T-helper 1 cell (primary cell): ENCODE data around the gene HBD.
"Not testable (repeated sequence)": the region's sequence is repeated elsewhere in the genome, so short reads cannot be mapped to it uniquely, and the experiment has no call there.

Source experiments
- DNase-seq, 5 donors: peaks; one replicate each; pipeline ENCODE4 v3.0.0-alpha.2; 2012 to 2020

The HBD gene

GRCh38 chr11:5252919-5253265 is 18.6 kb upstream of the HBD start:
- DNase-seq: no peak

GRCh38 chr11:5252192-5252918 is 18.1 kb upstream of the HBD start:
- DNase-seq: no peak

DNA sequence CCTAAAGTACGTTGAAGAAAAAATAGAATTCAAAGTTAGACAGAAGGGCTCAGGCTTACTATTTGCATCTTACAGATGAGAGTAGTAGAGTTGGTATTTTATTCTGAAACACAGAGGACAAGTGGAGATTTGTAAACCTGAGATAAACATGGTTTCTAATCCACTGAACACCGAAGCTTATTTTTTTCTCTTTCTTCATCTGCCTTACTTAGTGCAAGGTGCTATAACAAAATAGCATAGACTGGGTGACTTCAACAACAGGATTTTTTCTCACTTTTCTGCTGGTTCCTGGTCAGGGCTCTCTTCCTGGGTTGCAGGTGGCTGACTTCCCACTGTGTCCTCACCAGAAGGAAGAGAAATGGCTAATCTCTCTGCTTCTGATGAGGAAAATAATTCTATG is 17.5 kb upstream of the HBD start:
- no peak for DNase-seq

DNA sequence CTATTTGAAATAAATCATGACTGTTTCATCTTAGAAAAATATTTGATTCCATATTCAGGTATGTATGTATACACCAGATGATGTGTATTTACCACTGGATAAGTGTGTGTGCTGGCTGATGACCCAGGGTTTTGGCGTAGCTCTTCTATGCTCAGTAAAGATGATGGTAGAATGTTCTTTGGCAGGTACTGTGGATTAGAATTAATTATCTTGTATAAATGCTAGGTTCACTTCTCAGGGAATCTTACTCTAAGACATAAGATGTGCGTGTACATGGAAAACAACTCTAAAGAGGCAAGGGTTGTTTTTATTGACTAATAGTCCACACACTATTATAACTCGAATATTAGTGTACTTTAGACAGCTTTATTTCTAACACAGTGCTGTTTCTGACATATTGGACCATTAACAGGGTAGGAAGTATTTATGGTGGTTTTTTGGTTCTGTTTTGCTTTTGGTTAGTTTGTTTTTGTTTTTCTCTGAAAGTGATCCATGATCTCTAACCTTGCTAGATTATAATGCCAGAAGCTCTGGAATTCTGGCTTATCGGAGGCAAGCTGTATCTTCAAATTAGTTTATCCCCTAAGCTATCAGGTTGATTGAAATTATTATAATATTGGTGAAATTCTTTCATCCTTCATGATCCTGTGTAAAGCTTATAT is 16.4 kb upstream of the HBD start:
- DNase-seq: no peak

- DNase-seq: not testable (repeated sequence)
These were observed 15.6 kb upstream of the HBD start, which contains the start of gene HBG1 for GRCh38 chr11:5249807-5250396. Gene HBG1, minus strand, starts transcription at chr11:5249857. Its CDS starts 53 bp downstream, at chr11:5249804.

- not testable (repeated sequence) for DNase-seq
These were observed 14.2 kb upstream of the HBD start for GRCh38 chr11:5248498-5248897.

- DNase-seq: no peak
These were observed 13.3 kb upstream of the HBD start for GRCh38 chr11:5247472-5248192.

DNA sequence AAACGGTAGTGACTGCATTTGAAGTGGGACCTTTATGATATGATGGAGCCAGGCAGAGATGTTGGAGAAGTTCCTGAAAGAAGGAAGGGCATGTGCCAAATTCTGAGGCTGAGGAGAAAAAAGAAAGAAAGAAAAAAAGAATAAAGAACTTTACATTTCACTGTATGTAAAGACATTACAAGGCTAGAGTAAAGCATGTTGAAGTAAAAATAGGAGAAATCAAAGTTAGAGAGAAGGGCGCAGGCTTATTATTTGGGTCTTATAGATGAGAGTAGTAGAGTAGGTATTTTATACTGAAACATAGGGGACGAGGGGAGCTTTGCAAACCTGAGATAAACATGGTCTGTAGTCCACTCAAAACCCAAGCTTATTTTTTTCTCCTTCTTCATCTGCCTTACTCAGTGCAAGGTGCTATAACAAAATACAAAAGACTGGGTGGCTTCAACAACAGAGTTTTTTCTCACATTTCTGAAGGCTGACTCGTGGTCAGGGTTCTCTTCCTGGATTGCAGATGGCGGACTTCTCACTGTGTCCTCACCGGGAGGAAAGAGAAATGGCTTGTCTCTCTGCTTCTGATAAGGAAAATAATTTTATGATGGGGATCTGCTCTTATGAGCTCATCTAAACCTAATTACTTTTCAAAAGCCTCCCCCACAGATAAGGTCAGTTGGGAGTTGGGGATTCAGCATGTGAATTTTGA is 12.6 kb upstream of the HBD start:
- DNase-seq: no peak

GRCh38 chr11:5245155-5245554 is 10.9 kb upstream of the HBD start:
- no peak for DNase-seq

DNA sequence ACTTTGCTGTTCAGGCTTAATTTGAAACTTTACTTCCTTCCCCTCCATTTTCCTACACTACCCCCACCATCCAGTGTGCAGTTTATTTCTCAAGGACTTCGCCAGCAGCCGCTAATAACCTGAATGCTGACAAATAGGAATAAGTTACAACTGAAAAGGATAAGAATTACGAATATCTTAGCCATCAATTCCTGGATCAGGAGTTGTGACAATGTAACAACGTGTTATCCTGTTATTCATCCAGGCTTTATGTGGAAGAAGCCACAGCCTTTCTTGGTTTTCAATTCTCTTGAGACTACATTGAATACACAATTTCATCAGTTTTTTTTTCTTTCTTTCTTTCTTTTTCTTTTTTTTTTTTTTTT is 9.5 kb upstream of the HBD start:
- no peak for DNase-seq

- no peak for DNase-seq
These were observed 8.9 kb upstream of the HBD start for GRCh38 chr11:5242933-5243815.

DNA sequence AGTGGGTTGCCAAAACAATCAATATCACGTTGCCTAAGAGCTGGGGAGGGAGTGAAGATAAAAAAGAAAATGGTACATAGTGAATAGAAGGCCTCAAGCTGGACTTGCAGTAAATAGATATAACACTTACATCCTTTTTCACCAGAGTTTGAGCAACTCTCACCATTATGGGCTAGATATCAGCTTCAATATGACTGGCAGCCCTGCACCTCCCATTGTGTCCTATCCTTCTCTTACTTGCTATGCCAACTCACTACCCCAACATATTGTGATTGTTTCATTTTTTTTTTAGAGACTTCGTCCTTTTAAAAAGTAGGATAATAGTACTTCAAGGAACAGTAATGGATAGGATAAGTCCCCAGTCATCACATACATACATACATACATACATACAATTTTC is 7.9 kb upstream of the HBD start:
- no peak for DNase-seq

DNA sequence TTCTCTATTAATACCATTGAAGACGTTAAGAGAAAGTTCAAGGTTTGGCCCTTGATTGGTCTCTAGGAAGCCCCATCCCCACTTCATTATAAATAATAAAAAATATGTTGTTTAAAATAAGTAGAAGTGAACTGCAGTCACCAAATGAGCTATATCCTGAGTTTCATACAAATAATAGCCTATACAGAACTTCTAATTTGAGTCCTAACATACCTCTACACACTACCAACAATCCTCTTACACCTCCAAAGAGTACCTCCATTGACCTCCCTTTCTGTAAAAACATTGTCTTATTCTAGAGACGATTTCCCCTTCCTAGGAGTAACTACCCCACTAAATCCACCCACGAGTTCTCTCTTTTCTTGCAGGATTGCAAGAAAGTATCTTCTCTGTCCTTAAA is 7.2 kb upstream of the HBD start:
- no peak for DNase-seq

GRCh38 chr11:5240458-5240857 is 6.2 kb upstream of the HBD start:
- DNase-seq: no peak

- DNase-seq: no peak
These were observed 5.8 kb upstream of the HBD start for GRCh38 chr11:5240056-5240455.

DNA sequence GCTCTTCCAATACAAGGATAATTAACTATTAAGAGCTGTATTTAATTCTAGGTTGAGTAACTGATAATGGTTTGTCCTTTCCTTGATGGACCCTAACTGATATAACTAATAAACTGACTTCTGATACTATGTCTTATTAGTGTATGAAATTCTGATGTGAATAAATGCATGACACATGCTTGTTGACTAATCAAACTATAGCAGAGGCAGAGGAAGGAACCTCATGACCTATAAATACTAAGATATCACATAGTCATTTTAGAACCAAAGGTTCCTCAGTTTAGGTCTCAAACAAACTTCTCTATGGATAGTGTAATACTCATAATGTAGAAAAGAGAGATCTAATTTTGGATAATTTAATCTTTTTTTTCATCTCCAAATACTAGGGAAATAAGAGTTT is 4.8 kb upstream of the HBD start:
- DNase-seq: no peak

GRCh38 chr11:5238486-5238885 is 4.2 kb upstream of the HBD start:
- no peak for DNase-seq

- no peak for DNase-seq
These were observed 3.1 kb upstream of the HBD start for GRCh38 chr11:5237420-5237819.

DNA sequence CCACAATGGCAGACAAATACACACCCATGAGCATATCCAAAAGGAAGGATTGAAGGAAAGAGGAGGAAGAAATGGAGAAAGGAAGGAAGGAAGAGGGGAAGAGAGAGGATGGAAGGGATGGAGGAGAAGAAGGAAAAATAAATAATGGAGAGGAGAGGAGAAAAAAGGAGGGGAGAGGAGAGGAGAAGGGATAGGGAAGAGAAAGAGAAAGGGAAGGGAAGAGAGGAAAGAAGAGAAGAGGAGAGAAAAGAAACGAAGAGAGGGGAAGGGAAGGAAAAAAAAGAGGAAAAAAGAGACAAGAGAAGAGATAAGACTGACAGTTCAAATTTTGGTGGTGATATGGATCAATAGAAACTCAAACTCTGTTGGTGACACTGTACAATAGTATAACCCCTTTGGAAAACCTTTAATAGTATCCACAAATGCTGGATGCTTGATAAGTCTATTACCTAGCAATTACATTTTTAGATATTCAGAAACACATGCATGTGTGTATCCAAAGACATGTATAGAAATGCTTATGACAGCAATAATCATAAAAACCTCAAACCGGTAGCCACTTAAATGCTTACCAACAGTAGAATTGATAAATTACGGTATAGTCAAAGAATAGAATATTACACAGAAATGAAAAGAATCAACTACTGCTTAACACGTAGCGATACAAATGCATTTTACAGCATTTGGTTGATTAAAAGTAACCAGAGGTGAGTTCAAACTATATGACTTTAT is 1.2 kb upstream of the HBD start:
- no peak for DNase-seq

DNA sequence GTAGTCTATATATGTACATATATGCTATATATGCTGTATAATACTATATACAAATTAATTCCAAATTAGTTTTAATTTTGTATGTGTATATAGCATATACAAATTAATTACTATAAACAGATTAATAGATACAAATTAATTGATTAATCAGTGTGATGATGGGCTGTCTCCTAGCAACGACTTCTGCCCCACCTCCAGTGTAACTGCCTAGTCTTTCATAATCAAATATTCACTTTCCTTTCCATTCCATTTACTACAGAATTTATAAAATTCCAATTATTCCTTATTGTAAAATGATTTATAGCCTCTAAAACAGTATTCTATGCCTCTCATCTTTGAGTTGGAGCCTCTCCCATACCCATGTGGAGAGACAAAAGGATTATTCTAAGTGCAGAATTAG is 976 bp downstream of the HBD start:
- no peak for DNase-seq

DNA sequence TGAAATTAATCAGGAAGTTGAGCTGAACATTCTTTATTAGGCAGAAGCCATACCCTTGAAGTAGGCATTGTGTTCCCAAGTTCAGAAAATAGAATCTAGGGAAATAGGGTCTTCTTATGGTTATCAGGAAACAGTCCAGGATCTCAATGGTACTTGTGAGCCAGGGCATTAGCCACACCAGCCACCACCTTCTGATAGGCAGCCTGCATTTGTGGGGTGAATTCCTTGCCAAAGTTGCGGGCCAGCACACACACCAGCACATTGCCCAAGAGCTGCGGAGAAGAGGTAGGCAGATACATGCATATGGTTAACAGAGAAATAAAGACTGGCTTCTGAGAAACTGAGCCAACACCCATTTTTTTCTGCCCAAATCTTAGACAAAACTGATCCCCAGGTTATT is 1.5 kb downstream of the HBD start:
- DNase-seq: no peak
